ENCODE measurements around the gene RTP3. TPM values are rescaled to one million over a fixed set of nuclear protein-coding genes. Genes with fewer than 3 reads are reported as not detected.
"Not testable (repeated sequence)": the region's sequence is repeated elsewhere in the genome, so short reads cannot be mapped to it uniquely, and the experiment has no call there.

Gene RTP3
- total RNA-seq, 4 donors from 2014 or later = not detected

DNA sequence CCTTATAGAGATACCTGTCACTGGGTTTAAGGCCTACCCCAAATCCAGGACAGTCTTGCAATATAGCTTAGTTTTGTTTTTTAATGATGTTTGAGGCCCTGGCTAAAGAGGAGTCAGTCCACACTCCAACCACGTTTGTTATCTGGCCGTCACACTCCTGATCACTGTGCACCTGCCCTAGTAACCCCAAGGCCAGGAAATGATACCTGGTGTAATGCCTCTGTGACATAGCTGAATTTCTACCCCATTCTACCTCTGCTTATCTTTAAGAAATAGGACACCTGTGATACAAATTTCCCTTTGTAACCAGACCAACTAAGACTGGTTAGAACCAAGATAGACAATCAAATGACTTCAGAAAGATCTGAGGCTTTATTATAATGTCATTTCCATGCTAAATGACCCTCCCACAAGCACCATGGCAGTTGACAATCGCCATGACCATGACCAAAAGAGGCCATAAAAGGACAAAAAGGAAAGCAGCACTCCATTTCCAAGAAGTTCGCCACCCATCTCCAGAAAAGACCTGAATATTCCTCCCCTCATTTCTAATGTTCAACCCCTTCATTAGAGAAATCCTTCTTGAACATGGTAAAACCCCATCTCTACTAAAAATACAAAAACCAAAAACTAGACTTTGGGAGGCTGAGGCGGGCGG, 4.8 kb upstream of the RTP3 start:
- 91 to 96% methylated on average over 6 of the region's 6 CpGs for WGBS, 2 donors
- H3K27me3 ChIP-seq = no peaks in the 10 kb centered on the region
- no peak overlapping the region for H3K27ac ChIP-seq
- no peaks in the 10 kb centered on the region for H3K9me3 ChIP-seq
- no peaks in the 10 kb centered on the region for H3K36me3 ChIP-seq
- peaks cover 11 to 23% of the 10 kb centered on the region in 2 donors for H3K4me1 ChIP-seq
- no peak overlapping the region for H3K4me3 ChIP-seq (replicated peaks in 1 of 3)
- DNase-seq = no peak
- no peak for TF ChIP-seq POLR2A (IDR thresholded peaks at IDR 0.05)
- TF ChIP-seq, protein P1, sequence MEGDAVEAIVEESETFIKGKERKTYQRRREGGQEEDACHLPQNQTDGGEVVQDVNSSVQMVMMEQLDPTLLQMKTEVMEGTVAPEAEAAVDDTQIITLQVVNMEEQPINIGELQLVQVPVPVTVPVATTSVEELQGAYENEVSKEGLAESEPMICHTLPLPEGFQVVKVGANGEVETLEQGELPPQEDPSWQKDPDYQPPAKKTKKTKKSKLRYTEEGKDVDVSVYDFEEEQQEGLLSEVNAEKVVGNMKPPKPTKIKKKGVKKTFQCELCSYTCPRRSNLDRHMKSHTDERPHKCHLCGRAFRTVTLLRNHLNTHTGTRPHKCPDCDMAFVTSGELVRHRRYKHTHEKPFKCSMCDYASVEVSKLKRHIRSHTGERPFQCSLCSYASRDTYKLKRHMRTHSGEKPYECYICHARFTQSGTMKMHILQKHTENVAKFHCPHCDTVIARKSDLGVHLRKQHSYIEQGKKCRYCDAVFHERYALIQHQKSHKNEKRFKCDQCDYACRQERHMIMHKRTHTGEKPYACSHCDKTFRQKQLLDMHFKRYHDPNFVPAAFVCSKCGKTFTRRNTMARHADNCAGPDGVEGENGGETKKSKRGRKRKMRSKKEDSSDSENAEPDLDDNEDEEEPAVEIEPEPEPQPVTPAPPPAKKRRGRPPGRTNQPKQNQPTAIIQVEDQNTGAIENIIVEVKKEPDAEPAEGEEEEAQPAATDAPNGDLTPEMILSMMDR (IDR thresholded peaks at IDR 0.05) = no peak
- intact Hi-C loops (cut with DNase I) = loop anchor here (10.0 kb wide), 1 partner anchor 62 kb away; no protein-coding TSS in a partner anchor

DNA sequence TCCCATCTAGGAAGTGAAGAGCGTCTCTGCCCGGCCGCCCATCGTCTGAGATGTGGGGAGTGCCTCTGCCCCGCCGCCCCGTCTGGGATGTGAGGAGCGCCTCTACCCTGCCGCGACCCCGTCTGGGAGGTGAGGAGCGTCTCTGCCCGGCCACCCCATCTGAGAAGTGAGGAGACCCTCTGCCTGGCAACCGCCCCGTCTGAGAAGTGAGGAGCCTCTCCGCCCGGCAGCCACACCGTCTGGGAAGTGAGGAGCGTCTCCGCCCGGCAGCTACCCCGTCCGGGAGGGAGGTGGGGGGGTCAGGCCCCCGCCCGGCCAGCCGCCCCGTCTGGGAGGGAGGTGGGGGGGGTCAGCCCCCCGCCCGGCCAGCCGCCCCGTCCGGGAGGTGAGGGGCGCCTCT, 3.3 kb upstream of the RTP3 start:
- WGBS, 2 donors = 97 to 100% methylated on average over 2 to 13 of the region's 33 CpGs
- H3K4me1 ChIP-seq = peaks cover 6 to 11% of the 10 kb centered on the region in 2 donors
- not testable (repeated sequence) for H3K4me3 ChIP-seq (replicated peaks in 1 of 3); H3K36me3 ChIP-seq; H3K27ac ChIP-seq; H3K9me3 ChIP-seq; DNase-seq; H3K27me3 ChIP-seq
- intact Hi-C loops (cut with DNase I) = loop anchor here (10.0 kb wide), 1 partner anchor 60 kb away; no protein-coding TSS in a partner anchor

DNA sequence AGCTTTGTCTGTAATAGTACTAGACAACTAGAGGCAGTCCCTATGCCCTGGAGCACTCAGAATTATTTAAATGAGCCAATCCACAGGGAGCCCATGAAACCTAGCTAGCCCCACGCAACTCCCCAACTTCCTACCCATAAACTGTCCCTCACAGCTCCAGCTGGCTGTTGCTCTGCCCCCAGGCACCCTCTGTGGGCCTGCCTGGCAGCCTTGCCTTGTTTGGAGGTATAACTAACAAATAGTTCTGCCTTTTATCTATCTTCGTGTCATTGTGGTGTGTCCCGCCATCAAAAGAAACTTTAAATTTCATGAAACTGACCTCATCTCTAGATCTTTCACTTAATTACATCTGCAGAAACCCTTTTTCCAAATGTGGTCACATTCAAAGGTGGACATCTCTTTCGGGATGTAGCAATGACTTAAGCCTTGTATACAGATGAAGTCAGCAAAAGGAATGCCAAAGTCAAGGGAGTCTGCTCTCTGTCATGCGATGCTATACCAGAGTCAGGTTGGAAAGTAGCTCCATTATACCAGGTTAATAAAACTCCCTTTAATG, 1.8 kb upstream of the RTP3 start:
- Histone ChIP-seq H3K36me3 (no peaks in the 10 kb centered on the region), H3K4me3 (replicated peaks in 1 of 3) (no peak overlapping the region), H3K4me1 (peaks cover 6 to 8% of the 10 kb centered on the region in 2 donors), H3K27ac (peak overlapping the region in 1 of 3 donors; percentile 76), H3K27me3 (no peaks in the 10 kb centered on the region), H3K9me3 (no peaks in the 10 kb centered on the region)
- TF ChIP-seq, protein P1 (IDR thresholded peaks at IDR 0.05) = no peak
- TF ChIP-seq POLR2A (IDR thresholded peaks at IDR 0.05) = no peak
- WGBS, 2 donors = 90 to 93% methylated on average over 5 of the region's 5 CpGs
- no peak for DNase-seq
- intact Hi-C loops (cut with DNase I) = loop anchor here (10.0 kb wide), 1 partner anchor 59 kb away; no protein-coding TSS in a partner anchor

DNA sequence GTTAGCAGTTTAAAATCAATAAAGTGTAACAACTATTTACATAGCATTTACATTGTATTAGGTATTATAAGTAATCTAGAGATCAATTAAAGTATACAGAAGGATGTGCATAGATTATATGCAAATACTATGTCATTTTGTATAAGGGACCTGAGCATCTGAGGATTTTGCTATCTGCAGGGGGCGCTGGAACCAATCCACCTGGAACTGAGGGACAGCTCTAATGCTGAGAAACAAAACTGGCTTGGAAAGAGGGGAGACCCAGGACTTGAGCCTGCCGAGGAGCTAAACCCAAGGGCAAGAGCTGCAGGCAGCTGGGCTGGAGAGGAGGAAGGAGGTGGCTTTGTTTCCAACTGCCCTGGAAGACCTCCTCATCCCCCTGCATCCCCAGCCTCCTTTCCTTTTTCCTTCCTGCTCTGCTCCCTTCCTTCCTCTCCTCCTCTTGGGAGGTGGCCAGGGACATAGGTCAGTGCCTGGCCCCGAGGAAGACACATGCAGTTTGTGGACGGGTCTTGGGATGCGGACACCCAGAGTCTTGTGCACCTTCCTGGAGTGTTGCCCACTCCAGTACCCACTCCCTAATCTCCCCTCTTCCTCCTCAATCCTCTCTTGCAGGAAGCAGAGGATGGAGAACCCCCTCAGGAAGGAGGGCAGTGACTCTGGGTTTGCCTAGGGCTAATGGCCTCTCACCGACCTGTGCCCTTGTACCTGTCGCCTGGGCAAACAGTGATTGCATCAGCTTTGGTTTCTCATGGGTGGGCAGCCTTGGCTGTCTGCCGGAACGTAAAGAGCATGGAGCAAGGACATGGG, 825 bp upstream of the RTP3 start:
- peaks cover 6 to 8% of the 10 kb centered on the region in 2 donors for H3K4me1 ChIP-seq
- TF ChIP-seq, protein P1 (IDR thresholded peaks at IDR 0.05) = peak in 1 of 6 experiments; percentile 30
- no peak for TF ChIP-seq POLR2A (IDR thresholded peaks at IDR 0.05)
- no peaks in the 10 kb centered on the region for H3K9me3 ChIP-seq
- intact Hi-C loops (cut with DNase I) = loop anchor here (10.0 kb wide), 1 partner anchor 58 kb away; no protein-coding TSS in a partner anchor
- peak in 1 of 2 donors; percentile 34 for DNase-seq
- no peaks in the 10 kb centered on the region for H3K36me3 ChIP-seq
- no peaks in the 10 kb centered on the region for H3K27me3 ChIP-seq
- no peak overlapping the region for H3K27ac ChIP-seq
- no peak overlapping the region for H3K4me3 ChIP-seq (replicated peaks in 1 of 3)
- 66 to 75% methylated on average over 8 to 9 of the region's 9 CpGs for WGBS, 2 donors

DNA sequence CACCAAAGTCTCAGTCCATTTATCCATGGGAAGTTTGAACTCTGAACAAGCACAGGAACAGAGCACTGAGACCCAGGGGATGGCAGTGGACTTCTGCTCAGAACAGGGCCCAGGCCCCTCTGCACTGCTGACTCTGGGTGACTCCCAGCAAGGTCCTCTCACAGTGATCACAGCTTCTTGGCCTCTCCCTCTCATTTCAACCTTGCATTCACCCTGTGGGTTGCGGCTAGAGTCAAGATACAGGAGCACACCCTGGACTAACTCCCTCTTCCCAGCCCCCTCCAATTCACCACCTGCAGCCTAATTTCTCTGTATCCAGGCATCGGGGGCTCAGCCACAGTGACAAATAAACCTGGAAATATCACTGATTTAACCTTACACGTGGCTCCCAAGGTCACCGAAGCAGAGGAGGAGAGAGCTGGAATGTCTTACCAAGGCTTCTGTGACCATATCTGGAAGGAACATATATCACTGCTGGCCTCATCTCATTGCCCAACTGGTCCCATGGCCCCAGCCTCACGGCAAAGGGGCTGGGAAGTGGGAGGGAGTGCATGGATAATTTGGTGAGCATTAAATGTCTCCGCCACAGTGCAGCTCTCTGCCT, 1.2 kb downstream of the RTP3 start:
- Histone ChIP-seq H3K27ac (no peak overlapping the region), H3K9me3 (no peaks in the 10 kb centered on the region), H3K27me3 (no peaks in the 10 kb centered on the region), H3K36me3 (no peaks in the 10 kb centered on the region), H3K4me3 (replicated peaks in 1 of 3) (no peak overlapping the region), H3K4me1 (peaks cover 6 to 8% of the 10 kb centered on the region in 2 donors)
- intact Hi-C loops (cut with DNase I) = loop anchor here (10.0 kb wide), 1 partner anchor 56 kb away; no protein-coding TSS in a partner anchor
- 83 to 89% methylated on average over 6 of the region's 6 CpGs for WGBS, 2 donors
- TF ChIP-seq POLR2A (IDR thresholded peaks at IDR 0.05) = no peak
- TF ChIP-seq, protein P1 (IDR thresholded peaks at IDR 0.05) = no peak
- DNase-seq = no peak

Data from thyroid gland (tissue), 4 donors.